D721Med (cell line): ENCODE results near the gene FARP2.

Source experiments
- DNase-seq: peaks from one replicate; pipeline ENCODE4 v3.0.0; 2011; ENCODE audit warnings: low spot score; ENCODE audit not compliant: insufficient read length
- FAIRE-seq: peaks from 2 replicates; lab custom pipeline; 2011; peaks lifted over from hg19 to GRCh38; lab: Jason Lieb, UNC
- TF ChIP-seq, protein P1 (sequence below): IDR thresholded peaks from 2 replicates; pipeline ENCODE4 v1.5.1; 2012; ENCODE audit warnings: mild to moderate bottlenecking, control low read depth; ENCODE audit not compliant: insufficient read depth; ENCODE audit errors: missing control alignments

Gene FARP2

DNA sequence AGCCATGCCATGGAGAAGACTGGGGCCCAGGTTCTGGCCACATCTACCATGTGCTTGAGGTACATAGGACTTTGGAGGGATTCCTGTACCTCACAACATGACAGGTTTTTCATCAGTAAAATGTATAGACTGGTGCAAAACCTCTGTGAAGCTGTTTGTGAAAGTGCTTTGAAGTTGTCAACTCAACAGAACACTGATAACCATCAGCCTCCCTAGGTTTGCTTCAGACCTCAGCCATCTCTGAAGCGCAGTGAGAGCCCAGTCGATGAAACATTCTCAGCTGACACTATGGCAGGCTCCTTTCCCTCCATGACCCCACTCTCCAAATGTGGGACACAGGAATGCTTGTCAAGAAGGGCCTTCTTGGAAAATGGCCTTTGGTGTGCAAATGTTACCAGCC lies 113.7 kb downstream of the FARP2 start:
- FAIRE-seq, result no peak
- TF ChIP-seq, protein P1, sequence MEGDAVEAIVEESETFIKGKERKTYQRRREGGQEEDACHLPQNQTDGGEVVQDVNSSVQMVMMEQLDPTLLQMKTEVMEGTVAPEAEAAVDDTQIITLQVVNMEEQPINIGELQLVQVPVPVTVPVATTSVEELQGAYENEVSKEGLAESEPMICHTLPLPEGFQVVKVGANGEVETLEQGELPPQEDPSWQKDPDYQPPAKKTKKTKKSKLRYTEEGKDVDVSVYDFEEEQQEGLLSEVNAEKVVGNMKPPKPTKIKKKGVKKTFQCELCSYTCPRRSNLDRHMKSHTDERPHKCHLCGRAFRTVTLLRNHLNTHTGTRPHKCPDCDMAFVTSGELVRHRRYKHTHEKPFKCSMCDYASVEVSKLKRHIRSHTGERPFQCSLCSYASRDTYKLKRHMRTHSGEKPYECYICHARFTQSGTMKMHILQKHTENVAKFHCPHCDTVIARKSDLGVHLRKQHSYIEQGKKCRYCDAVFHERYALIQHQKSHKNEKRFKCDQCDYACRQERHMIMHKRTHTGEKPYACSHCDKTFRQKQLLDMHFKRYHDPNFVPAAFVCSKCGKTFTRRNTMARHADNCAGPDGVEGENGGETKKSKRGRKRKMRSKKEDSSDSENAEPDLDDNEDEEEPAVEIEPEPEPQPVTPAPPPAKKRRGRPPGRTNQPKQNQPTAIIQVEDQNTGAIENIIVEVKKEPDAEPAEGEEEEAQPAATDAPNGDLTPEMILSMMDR, result no peak

DNA sequence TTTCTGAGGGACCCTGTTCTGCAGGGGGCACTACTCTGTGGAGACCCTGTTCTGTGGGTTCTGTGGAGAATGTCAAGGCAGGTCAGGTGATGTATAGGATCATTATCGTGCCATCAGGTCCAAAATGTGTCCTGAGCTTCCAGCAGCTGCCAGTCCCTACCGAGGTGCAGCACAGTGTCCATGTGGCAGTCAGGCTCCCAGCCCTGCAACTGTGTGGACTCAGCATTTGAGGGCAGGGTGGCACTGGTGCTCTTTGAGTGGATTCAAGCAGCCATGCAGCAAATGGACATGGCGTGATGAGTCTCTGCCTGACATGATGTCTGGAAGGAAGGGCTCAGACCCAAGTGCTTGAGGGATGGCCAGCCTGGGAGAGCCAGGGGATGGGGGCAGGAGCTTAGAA lies 117.3 kb downstream of the FARP2 start:
- no peak for DNase-seq
- TF ChIP-seq, protein P1, result no peak
- no peak for FAIRE-seq

More for the DNA sequence above, 113.7 kb downstream of the FARP2 start:
- DNase-seq, result no peak

DNA sequence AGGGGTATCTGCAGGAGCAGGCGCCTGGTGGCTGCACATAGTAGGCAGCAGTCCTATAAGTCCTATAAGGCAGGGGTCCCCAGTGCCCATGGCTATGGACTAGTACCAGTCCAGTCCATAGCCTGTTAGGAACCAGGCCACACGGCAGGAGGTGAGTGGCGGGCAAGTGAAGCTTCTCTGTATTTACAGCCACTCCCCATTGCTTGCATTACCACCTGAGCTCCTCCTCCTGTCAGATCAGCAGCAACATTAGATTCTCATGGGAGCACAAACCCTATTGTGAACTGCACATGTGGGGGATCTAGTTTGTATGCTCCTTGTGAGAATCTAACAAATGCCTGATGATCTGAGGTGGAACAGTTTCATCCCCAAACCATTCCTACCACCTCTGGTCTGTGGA lies 119.2 kb downstream of the FARP2 start:
- FAIRE-seq (no peak), DNase-seq (no peak)
- TF ChIP-seq, protein P1, result no peak

DNA sequence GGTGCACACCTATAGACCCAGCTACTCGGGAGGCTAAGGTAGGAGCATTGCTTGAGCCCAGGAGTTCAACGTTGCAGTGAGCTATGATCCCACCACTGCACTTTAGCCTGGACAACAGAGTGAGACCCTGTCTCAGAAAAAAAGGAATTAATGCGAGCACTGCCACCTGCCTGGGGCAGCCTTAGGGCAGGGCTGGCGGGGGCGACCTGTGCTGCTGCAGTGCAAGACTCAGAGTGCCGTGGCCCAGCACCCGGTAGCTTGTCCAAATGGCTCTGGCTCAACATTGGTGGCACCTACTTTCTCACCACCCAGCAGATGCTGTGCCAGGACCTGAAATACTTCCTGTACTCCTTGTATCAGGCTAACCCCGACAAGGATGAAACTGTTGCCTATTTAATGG lies 122.1 kb downstream of the FARP2 start:
- DNase-seq (no peak), FAIRE-seq (no peak)
- TF ChIP-seq, protein P1, result no peak

DNA sequence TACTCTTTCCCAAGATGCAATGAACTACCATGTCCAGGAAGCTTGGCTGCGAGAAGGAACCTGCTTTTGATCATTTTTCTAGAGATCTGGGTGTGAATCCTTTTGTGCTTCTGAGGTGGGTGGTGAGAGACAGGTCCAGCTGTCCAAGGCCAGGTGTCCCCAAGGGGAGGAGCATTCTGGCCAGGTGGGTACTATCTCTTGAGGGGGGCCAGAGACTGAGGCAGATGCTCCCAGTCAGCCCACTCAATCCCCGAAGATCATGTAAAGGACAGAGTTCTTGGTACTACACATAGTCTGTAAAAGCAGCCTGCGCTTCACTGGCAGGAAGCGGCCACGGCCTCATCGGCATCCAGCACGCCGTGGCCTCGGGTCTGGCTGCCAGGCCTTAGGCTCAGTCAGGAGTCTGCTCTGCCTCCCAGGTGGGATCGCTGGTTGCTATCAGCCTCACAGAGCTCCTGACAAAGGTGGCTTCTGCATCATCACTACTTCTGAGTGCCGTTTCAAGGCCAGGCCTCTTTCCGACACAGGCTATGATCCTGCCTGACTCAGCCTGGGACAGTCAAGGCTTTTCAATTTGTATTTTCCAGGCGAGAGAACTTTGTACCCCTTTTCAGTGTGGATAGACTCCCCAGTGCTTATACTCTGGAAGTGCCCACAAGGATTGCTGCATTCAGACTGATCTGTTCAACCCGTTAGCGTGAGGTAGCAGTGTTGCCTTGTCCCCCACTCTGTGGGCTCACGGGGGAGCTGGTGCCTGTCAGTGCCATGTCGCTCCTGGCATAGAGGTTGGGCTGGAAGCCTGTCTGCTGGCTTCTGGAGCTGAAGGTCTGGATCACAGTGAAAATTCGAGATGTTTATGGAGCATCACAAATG lies 123.2 kb downstream of the FARP2 start:
- no peak for DNase-seq
- TF ChIP-seq, protein P1, result no peak
- FAIRE-seq, result no peak

DNA sequence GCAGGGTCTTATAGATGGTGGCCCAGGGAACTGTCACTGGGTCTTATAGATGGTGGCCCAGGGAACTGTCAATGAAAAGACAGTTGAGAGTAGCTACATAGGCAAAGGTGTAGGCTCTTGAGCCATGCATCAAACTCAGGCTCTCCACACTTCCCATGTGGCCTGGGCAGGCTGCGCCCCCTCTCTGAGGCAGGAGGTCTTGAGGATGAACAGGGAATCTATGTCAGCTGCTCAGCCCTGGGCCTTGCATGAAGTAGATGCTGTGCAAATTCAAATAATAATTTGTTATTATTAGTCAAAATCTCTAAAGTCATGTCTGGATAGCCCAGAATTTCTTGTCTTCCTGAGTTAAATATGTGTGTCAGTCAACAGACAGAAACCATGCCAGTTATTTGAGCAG lies 125.6 kb downstream of the FARP2 start:
- no peak for FAIRE-seq
- TF ChIP-seq, protein P1, result no peak
- DNase-seq, result no peak
